Panc1 (cell line): ENCODE results near the gene NPAS2.

Experiments
- POLR2AphosphoS5 ChIP-seq: IDR thresholded peaks from 2 replicates; pipeline ENCODE4 v1.6.1; 2012; ENCODE audit warnings: mild to moderate bottlenecking, low read depth, low read length, moderate library complexity
- TF ChIP-seq, protein P1 (sequence below): fragments of 450-650 bp; IDR thresholded peaks from 2 replicates; pipeline ENCODE4 v1.5.1; 2017; ENCODE audit warnings: mild to moderate bottlenecking

DNA sequence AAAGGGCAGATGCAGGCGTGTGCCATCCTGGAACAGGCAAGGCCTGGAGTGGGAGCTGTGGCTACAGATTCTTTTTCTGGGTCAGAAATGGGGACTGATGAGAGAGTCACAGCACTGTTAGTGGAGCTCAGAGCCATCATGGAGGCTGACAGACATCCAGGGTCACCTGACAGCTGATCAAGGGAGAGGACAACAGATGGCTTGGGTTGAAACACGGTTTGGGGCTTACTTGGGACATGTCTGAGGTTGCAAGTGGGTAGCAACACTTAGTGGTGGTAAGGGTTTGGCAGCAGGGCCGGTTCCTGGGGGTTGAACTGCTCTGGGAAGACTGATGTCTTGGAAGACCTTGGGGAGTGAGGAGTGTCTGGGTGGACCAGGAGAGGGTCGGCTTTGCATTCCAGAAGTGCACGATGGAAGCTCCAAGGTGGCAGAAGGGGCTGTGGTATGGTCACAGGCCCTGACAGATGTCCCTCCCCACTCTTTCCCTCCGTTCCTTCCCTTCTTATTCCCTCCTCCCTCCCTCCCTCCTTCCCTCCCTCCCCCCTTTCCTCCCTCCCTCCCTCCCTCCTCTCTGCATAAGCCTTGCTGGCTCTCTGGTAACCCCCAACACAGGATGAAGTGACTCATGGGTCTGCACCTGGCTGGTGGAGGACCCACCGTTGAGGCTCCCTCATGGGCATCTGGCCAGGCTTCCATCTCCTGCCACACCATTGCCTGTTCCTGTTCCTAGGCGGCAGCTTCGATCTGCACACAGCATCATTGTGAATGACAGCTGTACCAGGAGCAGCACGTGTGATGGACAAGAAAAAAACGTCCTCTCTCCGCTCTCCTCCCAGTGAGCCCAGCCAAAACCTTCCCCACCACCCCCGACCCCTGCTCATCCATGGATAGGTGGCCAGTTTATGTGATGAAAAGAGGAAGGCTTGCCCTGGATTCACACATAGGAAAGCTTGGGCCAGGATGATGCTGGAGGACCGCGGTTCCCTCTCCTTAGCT, 118.4 kb downstream of the NPAS2 start:
- TF ChIP-seq, protein P1, sequence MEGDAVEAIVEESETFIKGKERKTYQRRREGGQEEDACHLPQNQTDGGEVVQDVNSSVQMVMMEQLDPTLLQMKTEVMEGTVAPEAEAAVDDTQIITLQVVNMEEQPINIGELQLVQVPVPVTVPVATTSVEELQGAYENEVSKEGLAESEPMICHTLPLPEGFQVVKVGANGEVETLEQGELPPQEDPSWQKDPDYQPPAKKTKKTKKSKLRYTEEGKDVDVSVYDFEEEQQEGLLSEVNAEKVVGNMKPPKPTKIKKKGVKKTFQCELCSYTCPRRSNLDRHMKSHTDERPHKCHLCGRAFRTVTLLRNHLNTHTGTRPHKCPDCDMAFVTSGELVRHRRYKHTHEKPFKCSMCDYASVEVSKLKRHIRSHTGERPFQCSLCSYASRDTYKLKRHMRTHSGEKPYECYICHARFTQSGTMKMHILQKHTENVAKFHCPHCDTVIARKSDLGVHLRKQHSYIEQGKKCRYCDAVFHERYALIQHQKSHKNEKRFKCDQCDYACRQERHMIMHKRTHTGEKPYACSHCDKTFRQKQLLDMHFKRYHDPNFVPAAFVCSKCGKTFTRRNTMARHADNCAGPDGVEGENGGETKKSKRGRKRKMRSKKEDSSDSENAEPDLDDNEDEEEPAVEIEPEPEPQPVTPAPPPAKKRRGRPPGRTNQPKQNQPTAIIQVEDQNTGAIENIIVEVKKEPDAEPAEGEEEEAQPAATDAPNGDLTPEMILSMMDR = no peak
- no peak for TF ChIP-seq POLR2AphosphoS5
